ENCODE measurements around the gene CD164.
"Not testable (repeated sequence)": the region's sequence is repeated elsewhere in the genome, so short reads cannot be mapped to it uniquely, and the experiment has no call there.

The CD164 gene

GRCh38 chr6:109374326-109374892 is 7.9 kb downstream of the CD164 start:
- DNase-seq: no peak

- no peak for DNase-seq
These were observed 8.5 kb downstream of the CD164 start for GRCh38 chr6:109373762-109374161.

GRCh38 chr6:109373331-109373730 is 8.9 kb downstream of the CD164 start:
- DNase-seq: no peak

GRCh38 chr6:109372130-109372529 is 10.1 kb downstream of the CD164 start:
- DNase-seq: no peak

GRCh38 chr6:109370792-109371191 is 11.5 kb downstream of the CD164 start:
- DNase-seq: no peak

GRCh38 chr6:109370336-109370735 is 11.9 kb downstream of the CD164 start:
- no peak for DNase-seq

GRCh38 chr6:109369728-109370127 is 12.5 kb downstream of the CD164 start:
- DNase-seq: no peak

GRCh38 chr6:109364382-109365078 is 17.7 kb downstream of the CD164 start:
- not testable (repeated sequence) for DNase-seq

- no peak for DNase-seq
These were observed 18.5 kb downstream of the CD164 start for GRCh38 chr6:109363753-109364152.

- DNase-seq: no peak
These were observed 20.0 kb downstream of the CD164 start for GRCh38 chr6:109362102-109362884.

GRCh38 chr6:109360791-109361190 is 21.5 kb downstream of the CD164 start:
- DNase-seq: no peak

- no peak for DNase-seq
These were observed 22.0 kb downstream of the CD164 start for GRCh38 chr6:109360281-109360680.

- DNase-seq: no peak
These were observed 23.0 kb downstream of the CD164 start for GRCh38 chr6:109359248-109359647.

GRCh38 chr6:109358204-109358603 is 24.1 kb downstream of the CD164 start:
- no peak for DNase-seq

- no peak for DNase-seq
These were observed 26.0 kb downstream of the CD164 start for GRCh38 chr6:109356237-109356636.

GRCh38 chr6:109351231-109352130 is 30.8 kb downstream of the CD164 start:
- no peak for DNase-seq

- peak; percentile 51 for DNase-seq
These were observed 32.8 kb downstream of the CD164 start for GRCh38 chr6:109349419-109349987.

GRCh38 chr6:109348226-109348625 is 34.0 kb downstream of the CD164 start:
- no peak for DNase-seq

- DNase-seq: no peak
These were observed 34.5 kb downstream of the CD164 start for GRCh38 chr6:109347779-109348178.

- no peak for DNase-seq
These were observed 36.3 kb downstream of the CD164 start for GRCh38 chr6:109345986-109346385.

- DNase-seq: no peak
These were observed 38.0 kb downstream of the CD164 start for GRCh38 chr6:109344226-109344625.

GRCh38 chr6:109343518-109343917 is 38.7 kb downstream of the CD164 start:
- no peak for DNase-seq

GRCh38 chr6:109342911-109343310 is 39.4 kb downstream of the CD164 start:
- no peak for DNase-seq

Data from NCI-H146 (cell line).